Sigmoid colon (tissue), 7 donors: ENCODE data around the gene MPST. TPM values are rescaled to one million over a fixed set of nuclear protein-coding genes. Genes with fewer than 3 reads are reported as not detected.

ENCODE experiments used
- DNase-seq: peaks from one replicate; pipeline ENCODE4 v3.0.0-alpha.2; 2019
- H3K27ac ChIP-seq, 4 donors: fragments of 200-600 bp; sonication (generic); one replicate each; pipeline ENCODE4 v1.5.1; 2016 to 2019; ENCODE audit warnings: mild to moderate bottlenecking in 1 of 4
- H3K27me3 ChIP-seq, 3 donors: fragments of 200-600 bp; sonication (generic); one replicate each; pipeline ENCODE4 v1.5.1; 2019; ENCODE audit warnings: mild to moderate bottlenecking in 1 of 3
- H3K36me3 ChIP-seq, 4 donors: fragments of 200-600 bp; sonication (generic); one replicate each; pipeline ENCODE4 v1.5.1; 2016 to 2019
- H3K4me1 ChIP-seq, 4 donors: fragments of 200-600 bp; sonication (generic); one replicate each; pipeline ENCODE4 v1.5.1; 2017 to 2019
- H3K4me3 ChIP-seq, 4 donors: fragments of 200-600 bp; sonication (generic); one replicate each; pipeline ENCODE4 v1.5.1; 2017 to 2019; ENCODE audit warnings: mild to moderate bottlenecking in 2 of 4, moderate library complexity in 1 of 4
- H3K9me3 ChIP-seq, 4 donors: fragments of 200-600 bp in 3 of 4; sonication (generic) in 3 of 4; one replicate each; pipeline versions ENCODE4 v1.5.1 to v1.6.1; 2013 to 2019
- CTCF ChIP-seq, 4 experiments: fragments of 450-650 bp in 3 of 4; fragments of 200-600 bp in 1 of 4; IDR thresholded peaks; one replicate each; pipeline ENCODE4 v1.5.1; 2016 to 2019; ENCODE audit warnings: antibody characterized with exemption in 4 of 4, mild to moderate bottlenecking in 3 of 4, moderate library complexity in 2 of 4
- EP300 ChIP-seq, 4 donors: sonication (generic); formaldehyde crosslinking; IDR thresholded peaks; one replicate each; pipeline ENCODE4 v1.6.1; 2017; ENCODE audit warnings: antibody characterized with exemption in 4 of 4
- POLR2A ChIP-seq, 2 donors: fragments of 450-650 bp; IDR thresholded peaks; one replicate each; pipeline ENCODE4 v1.6.1; 2016; ENCODE audit warnings: antibody characterized with exemption in 2 of 2, mild to moderate bottlenecking in 2 of 2, moderate library complexity in 2 of 2
- POLR2AphosphoS5 ChIP-seq, 4 donors: sonication (generic); formaldehyde crosslinking; IDR thresholded peaks; one replicate each; pipeline ENCODE4 v1.6.1; 2017; ENCODE audit warnings: antibody characterized with exemption in 4 of 4
- WGBS, 2 donors: extraction: QIAGEN DNeasy Blood & Tissue Kit; methylation state at CpG; one replicate each; pipeline ENCODE4 v1.1.7; 2013; 5-methylcytosine and 5-hydroxymethylcytosine counted together
- intact Hi-C: fragments of 100-400 bp; cut with DNase I; formaldehyde crosslinking; loops from one replicate; pipeline ENCODE4 v1.15.1; 2023
- polyA plus RNA-seq, 3 donors: library from polyadenylated mRNA; stranded (reverse); fragments of 200-250 nt; gene quantifications; one replicate each; pipeline ENCODE4 v1.2.3, GENCODE V29; 2013
- total RNA-seq, 4 donors: library from RNA; depleted of rRNA; stranded (reverse); fragments of >200 nt; gene quantifications; one replicate each; pipeline ENCODE4 v1.1.0, GENCODE V29; 2016
- donor health status: healthy with polysubstance abuse.
- donor health status: Bipolar disorder and iron deficiency.
- donor health status: healthy.

Gene MPST
- total and polyA plus RNA-seq, 7 donors: 94.2 to 340 (median 143) TPM

- 25 to 78% methylated on average over 9 of the region's 9 CpGs for WGBS, 2 donors
- Histone ChIP-seq H3K27ac (peak overlapping the region in 1 of 4 donors; percentile 46), H3K4me1 (peaks cover 0 to 24% (median 14%) of the 10 kb centered on the region in 4 donors)
Measured at GRCh38 chr22:37012262-37012904, 7.2 kb upstream of the MPST start.

DNA sequence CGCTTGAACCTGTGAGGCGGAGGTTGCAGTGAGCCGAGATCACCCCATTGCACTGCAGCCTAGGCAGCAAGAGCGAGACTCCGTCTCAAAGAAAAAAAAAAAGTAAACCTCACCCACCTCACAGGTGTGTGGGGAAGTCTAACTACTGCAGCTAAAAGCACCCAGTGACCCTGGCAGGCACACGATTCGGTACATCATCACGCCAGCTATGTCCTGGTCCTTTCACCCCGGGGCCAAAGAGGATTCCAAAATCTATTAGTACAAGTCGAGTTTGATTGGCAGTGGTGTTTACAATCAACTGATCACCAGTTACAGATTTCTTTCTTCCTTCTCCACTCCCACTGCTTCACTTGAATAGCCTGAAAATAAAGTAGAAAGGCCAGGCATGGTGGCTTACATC lies 6.6 kb upstream of the MPST start:
- Histone ChIP-seq H3K27ac (no peak overlapping the region), H3K4me3 (no peak overlapping the region), H3K4me1 (peaks cover 0 to 30% (median 20%) of the 10 kb centered on the region in 4 donors), H3K9me3 (no peaks in the 10 kb centered on the region), H3K27me3 (no peaks in the 10 kb centered on the region), H3K36me3 (no peaks in the 10 kb centered on the region)
- DNase-seq: no peak
- intact Hi-C loops: no loop called here
- 28 to 76% methylated on average over 10 of the region's 10 CpGs for WGBS, 2 donors
- TF ChIP-seq POLR2AphosphoS5 (IDR thresholded peaks at IDR 0.05) (no peak), CTCF (IDR thresholded peaks at IDR 0.05) (no peak), POLR2A (IDR thresholded peaks at IDR 0.05) (no peak), EP300 (IDR thresholded peaks at IDR 0.05) (no peak)

More at GRCh38 chr22:37012262-37012904, 7.2 kb upstream of the MPST start:
- TF ChIP-seq CTCF (IDR thresholded peaks at IDR 0.05): no peak
- TF ChIP-seq EP300 (IDR thresholded peaks at IDR 0.05): no peak
- no peak for TF ChIP-seq POLR2A (IDR thresholded peaks at IDR 0.05)
- TF ChIP-seq POLR2AphosphoS5 (IDR thresholded peaks at IDR 0.05): no peak
- Histone ChIP-seq H3K4me3 (no peak overlapping the region), H3K9me3 (no peaks in the 10 kb centered on the region), H3K36me3 (no peaks in the 10 kb centered on the region), H3K27me3 (no peaks in the 10 kb centered on the region)
- intact Hi-C loops: no loop called here
- no peak for DNase-seq

DNA sequence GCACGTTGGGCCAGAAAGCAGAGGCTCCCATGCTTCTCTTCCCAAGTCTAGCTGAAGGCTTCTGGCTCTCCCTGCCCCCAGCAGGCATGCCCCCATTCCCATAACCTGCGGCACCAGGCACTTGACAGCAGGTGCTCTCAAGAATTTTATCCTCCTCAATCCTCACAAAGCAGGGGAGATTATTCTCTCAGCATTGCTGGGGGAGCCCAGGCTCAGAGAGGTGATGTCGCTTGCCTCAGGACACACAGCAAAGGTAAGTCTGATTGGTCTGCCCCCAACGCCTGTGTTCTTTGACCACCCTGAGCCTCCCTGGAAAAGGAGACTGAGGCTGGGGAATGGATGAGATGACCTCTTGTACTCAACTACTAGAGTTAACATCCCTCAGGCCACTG lies 5.1 kb upstream of the MPST start:
- Histone ChIP-seq H3K9me3 (no peaks in the 10 kb centered on the region), H3K4me3 (no peak overlapping the region), H3K27ac (no peak overlapping the region), H3K36me3 (no peaks in the 10 kb centered on the region), H3K27me3 (no peaks in the 10 kb centered on the region), H3K4me1 (peaks cover 0 to 38% (median 27%) of the 10 kb centered on the region in 4 donors)
- 72 to 80% methylated on average over 4 of the region's 4 CpGs for WGBS, 2 donors
- intact Hi-C loops: no loop called here
- DNase-seq: no peak
- TF ChIP-seq POLR2A (IDR thresholded peaks at IDR 0.05) (no peak), CTCF (IDR thresholded peaks at IDR 0.05) (no peak), POLR2AphosphoS5 (IDR thresholded peaks at IDR 0.05) (no peak), EP300 (IDR thresholded peaks at IDR 0.05) (no peak)

- no peak for TF ChIP-seq CTCF (IDR thresholded peaks at IDR 0.05)
- no peak for TF ChIP-seq POLR2AphosphoS5 (IDR thresholded peaks at IDR 0.05)
- no peak for TF ChIP-seq POLR2A (IDR thresholded peaks at IDR 0.05)
- no peak for TF ChIP-seq EP300 (IDR thresholded peaks at IDR 0.05)
- H3K27me3 ChIP-seq: no peaks in the 10 kb centered on the region
- no peaks in the 10 kb centered on the region for H3K9me3 ChIP-seq
- DNase-seq: no peak
- H3K27ac ChIP-seq: peak overlapping the region in 1 of 4 donors; percentile 29
- H3K4me3 ChIP-seq: no peak overlapping the region
- H3K36me3 ChIP-seq: no peaks in the 10 kb centered on the region
- intact Hi-C loops: loop anchor here (5.0 kb wide), 2 partner anchors 38 to 238 kb away; partner anchors contain the start of gene IFT27
- H3K4me1 ChIP-seq: peaks cover 0 to 38% (median 27%) of the 10 kb centered on the region in 4 donors
- 20 to 70% methylated on average over 12 of the region's 12 CpGs for WGBS, 2 donors
Measured at GRCh38 chr22:37014835-37015586, 4.5 kb upstream of the MPST start.
